NCI-H187 (cell line): ENCODE data around the gene PTPN4.

Experiments
- DNase-seq, 2 experiments: peaks; one replicate each; lab custom pipeline; 2025; lab: John Stamatoyannopoulos, UW

PTPN4 gene

GRCh38 chr2:119759451-119760236 is at the start of gene PTPN4:
TSS of gene PTPN4 (plus strand) at chr2:119759922. CDS start at chr2:119809854, 49,932 bp downstream.
- DNase-seq = peak; percentile 69 to 87

- no peak for DNase-seq
Observed at GRCh38 chr2:119710281-119710680, 49.4 kb upstream of the PTPN4 start.

GRCh38 chr2:119711352-119711751 is 48.4 kb upstream of the PTPN4 start:
- DNase-seq = no peak

- DNase-seq = no peak
Observed at GRCh38 chr2:119712571-119712970, 47.2 kb upstream of the PTPN4 start.

- no peak for DNase-seq
Observed at GRCh38 chr2:119713819-119714490, 45.8 kb upstream of the PTPN4 start.

- no peak for DNase-seq
Observed at GRCh38 chr2:119715409-119716283, 44.1 kb upstream of the PTPN4 start.

- no peak for DNase-seq
Observed at GRCh38 chr2:119716284-119716672, 43.4 kb upstream of the PTPN4 start.

GRCh38 chr2:119718501-119719260 is 41.0 kb upstream of the PTPN4 start:
- no peak for DNase-seq

GRCh38 chr2:119719261-119719627 is 40.5 kb upstream of the PTPN4 start:
- DNase-seq = no peak

- DNase-seq = no peak
Observed at GRCh38 chr2:119721043-119721442, 38.7 kb upstream of the PTPN4 start.

GRCh38 chr2:119721462-119721861 is 38.3 kb upstream of the PTPN4 start:
- no peak for DNase-seq

GRCh38 chr2:119721904-119722303 is 37.8 kb upstream of the PTPN4 start:
- no peak for DNase-seq

GRCh38 chr2:119723186-119723585 is 36.5 kb upstream of the PTPN4 start:
- DNase-seq = no peak

GRCh38 chr2:119723784-119724467 is 35.8 kb upstream of the PTPN4 start:
- no peak for DNase-seq

GRCh38 chr2:119724656-119725485 is 34.9 kb upstream of the PTPN4 start:
- no peak for DNase-seq

GRCh38 chr2:119727493-119727892 is 32.2 kb upstream of the PTPN4 start:
- DNase-seq = no peak

GRCh38 chr2:119728421-119728820 is 31.3 kb upstream of the PTPN4 start:
- no peak for DNase-seq

GRCh38 chr2:119730671-119731177 is 29.0 kb upstream of the PTPN4 start:
- DNase-seq = no peak

- no peak for DNase-seq
Observed at GRCh38 chr2:119731983-119732382, 27.7 kb upstream of the PTPN4 start.

- DNase-seq = no peak
Observed at GRCh38 chr2:119732601-119733164, 27.0 kb upstream of the PTPN4 start.
